Esophagus muscularis mucosa (tissue), 4 donors: ENCODE data around the gene HMGN3. TPM values are rescaled to one million over a fixed set of nuclear protein-coding genes. Genes with fewer than 3 reads are reported as not detected.
"Not testable (repeated sequence)": the region's sequence is repeated elsewhere in the genome, so short reads cannot be mapped to it uniquely, and the experiment has no call there.

Experiments
- DNase-seq: peaks from one replicate; pipeline ENCODE4 v3.0.0-alpha.2; 2017; ENCODE audit errors: extremely low spot score
- H3K27ac ChIP-seq, 4 donors: fragments of 200-600 bp; sonication (generic); replicated peaks in 1 of 4; 1 replicate in 3 of 4; 2 replicates in 1 of 4; pipeline ENCODE4 v1.5.1; 2016 to 2019; ENCODE audit warnings: mild to moderate bottlenecking in 1 of 4
- H3K27me3 ChIP-seq, 4 donors: fragments of 200-600 bp; sonication (generic); one replicate each; pipeline versions ENCODE4 v1.5.1 to v1.6.0; 2016 to 2019
- H3K36me3 ChIP-seq, 4 donors: fragments of 200-600 bp; sonication (generic); one replicate each; pipeline ENCODE4 v1.5.1; 2016 to 2019
- H3K4me1 ChIP-seq, 4 donors: fragments of 200-600 bp; sonication (generic); one replicate each; pipeline ENCODE4 v1.5.1; 2016 to 2019
- H3K4me3 ChIP-seq, 4 donors: fragments of 200-600 bp; sonication (generic); 1 replicate in 2 of 4; 2 replicates in 2 of 4; pipeline ENCODE4 v1.5.1; 2016 to 2019; ENCODE audit warnings: mild to moderate bottlenecking in 4 of 4, moderate library complexity in 1 of 4
- H3K9me3 ChIP-seq, 4 donors: fragments of 200-600 bp; sonication (generic); 1 replicate in 3 of 4; 2 replicates in 1 of 4; pipeline ENCODE4 v1.5.1; 2016 to 2019
- EP300 ChIP-seq: sonication (generic); formaldehyde crosslinking; IDR thresholded peaks from one replicate; pipeline ENCODE4 v1.6.1; 2017; ENCODE audit warnings: antibody characterized with exemption
- POLR2A ChIP-seq: fragments of 450-650 bp; IDR thresholded peaks from one replicate; pipeline ENCODE4 v1.6.1; 2017; ENCODE audit warnings: antibody characterized with exemption, moderate library complexity, mild to moderate bottlenecking, low read depth
- POLR2AphosphoS5 ChIP-seq, 2 donors: sonication (generic); formaldehyde crosslinking; IDR thresholded peaks; one replicate each; pipeline ENCODE4 v1.6.1; 2017; ENCODE audit warnings: antibody characterized with exemption in 2 of 2
- WGBS: methylation state at CpG from one replicate; pipeline ENCODE4 v1.1.5; 2018; 5-methylcytosine and 5-hydroxymethylcytosine counted together
- intact Hi-C: fragments of 100-400 bp; cut with DNase I; formaldehyde crosslinking; loops from one replicate; pipeline ENCODE4 v1.15.1; 2023
- total RNA-seq, 4 donors: library from RNA; depleted of rRNA; stranded (reverse); fragments of >200 nt; gene quantifications; one replicate each; pipeline versions ENCODE4 v1.1.0 to v1.2.1, GENCODE V29; 2016
- TF ChIP-seq, protein P1 (sequence below), 3 experiments: fragments of 200-600 bp in 2 of 3; fragments of 450-650 bp in 1 of 3; sonication (generic) in 2 of 3; IDR thresholded peaks; one replicate each; pipeline ENCODE4 v1.5.1; 2017 to 2019; ENCODE audit warnings: antibody characterized with exemption in 3 of 3, mild to moderate bottlenecking in 2 of 3, moderate library complexity in 1 of 3

The HMGN3 gene
- total RNA-seq, 4 donors from 2014 or later, result 27.6 to 61.0 (median 47.1) TPM

DNA sequence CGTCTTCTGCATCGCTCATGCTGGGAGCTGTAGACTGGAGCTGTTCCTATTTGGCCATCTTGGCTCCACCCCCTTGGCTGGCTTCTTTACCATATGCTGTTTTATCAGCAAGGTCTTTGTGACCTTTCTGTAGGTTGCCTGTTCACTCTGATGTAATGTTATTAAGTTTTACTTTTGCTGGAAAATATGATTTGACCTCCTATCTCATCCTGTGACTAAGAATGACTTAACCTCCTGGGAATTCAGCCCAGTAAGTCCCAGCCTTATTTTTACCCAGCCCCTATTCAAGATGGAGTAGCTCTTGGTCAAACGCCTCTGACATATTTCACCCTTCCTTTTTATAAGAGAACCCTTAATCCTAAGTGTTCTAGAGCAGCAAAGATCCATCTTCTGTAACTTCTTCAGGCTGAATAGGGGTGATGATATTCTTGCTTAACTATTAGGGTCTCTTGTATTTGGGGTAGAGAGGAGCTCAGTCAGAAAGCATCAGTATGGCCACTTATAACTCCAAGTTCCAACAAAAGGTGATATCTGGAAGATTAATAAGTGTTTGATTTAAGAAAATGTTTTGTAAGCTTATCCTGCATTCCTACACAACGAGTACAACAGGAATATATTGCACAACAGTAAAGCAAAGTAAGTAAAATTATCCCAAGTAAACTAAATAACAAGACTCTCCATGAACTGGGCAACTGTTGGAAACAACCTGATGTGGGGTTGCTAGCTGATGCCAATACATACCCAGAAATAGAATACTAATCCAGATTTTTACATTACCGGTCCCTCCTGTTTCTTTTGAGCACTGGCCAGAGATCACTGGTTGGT is 23.1 kb upstream of the HMGN3 start:
- no peak overlapping the region for H3K27ac ChIP-seq
- peaks cover 0 to 3% (median 0%) of the 10 kb centered on the region in 4 donors for H3K9me3 ChIP-seq
- 71% methylated on average over 5 of the region's 5 CpGs for WGBS
- TF ChIP-seq POLR2AphosphoS5 (IDR thresholded peaks at IDR 0.05) (no peak), EP300 (no peak), POLR2A (no peak)
- TF ChIP-seq, protein P1, sequence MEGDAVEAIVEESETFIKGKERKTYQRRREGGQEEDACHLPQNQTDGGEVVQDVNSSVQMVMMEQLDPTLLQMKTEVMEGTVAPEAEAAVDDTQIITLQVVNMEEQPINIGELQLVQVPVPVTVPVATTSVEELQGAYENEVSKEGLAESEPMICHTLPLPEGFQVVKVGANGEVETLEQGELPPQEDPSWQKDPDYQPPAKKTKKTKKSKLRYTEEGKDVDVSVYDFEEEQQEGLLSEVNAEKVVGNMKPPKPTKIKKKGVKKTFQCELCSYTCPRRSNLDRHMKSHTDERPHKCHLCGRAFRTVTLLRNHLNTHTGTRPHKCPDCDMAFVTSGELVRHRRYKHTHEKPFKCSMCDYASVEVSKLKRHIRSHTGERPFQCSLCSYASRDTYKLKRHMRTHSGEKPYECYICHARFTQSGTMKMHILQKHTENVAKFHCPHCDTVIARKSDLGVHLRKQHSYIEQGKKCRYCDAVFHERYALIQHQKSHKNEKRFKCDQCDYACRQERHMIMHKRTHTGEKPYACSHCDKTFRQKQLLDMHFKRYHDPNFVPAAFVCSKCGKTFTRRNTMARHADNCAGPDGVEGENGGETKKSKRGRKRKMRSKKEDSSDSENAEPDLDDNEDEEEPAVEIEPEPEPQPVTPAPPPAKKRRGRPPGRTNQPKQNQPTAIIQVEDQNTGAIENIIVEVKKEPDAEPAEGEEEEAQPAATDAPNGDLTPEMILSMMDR (IDR thresholded peaks at IDR 0.05), result no peak
- no peaks in the 10 kb centered on the region for H3K36me3 ChIP-seq
- no peaks in the 10 kb centered on the region for H3K27me3 ChIP-seq
- intact Hi-C loops, result no loop called here
- no peak for DNase-seq
- H3K4me1 ChIP-seq, result no peaks in the 10 kb centered on the region
- no peak overlapping the region for H3K4me3 ChIP-seq

DNA sequence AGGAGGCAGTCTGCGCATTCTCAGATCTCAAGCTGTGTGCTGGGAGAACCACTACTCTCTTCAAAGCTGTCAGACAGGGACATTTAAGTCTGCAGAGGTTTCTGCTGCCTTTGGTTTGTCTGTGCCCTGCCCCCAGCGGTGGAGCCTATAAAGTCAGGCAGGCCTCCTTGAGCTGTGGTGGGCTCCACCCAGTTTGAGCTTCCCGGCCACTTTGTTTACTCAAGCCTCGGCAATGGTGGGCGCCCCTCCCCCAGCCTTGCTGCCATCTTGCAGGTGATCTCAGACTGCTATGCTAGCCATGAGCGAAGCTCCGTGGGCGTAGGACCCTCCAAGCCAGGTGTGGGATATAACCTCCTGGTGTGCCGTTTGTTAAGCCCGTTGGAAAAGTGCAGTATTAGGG is 22.3 kb upstream of the HMGN3 start:
- H3K4me1 ChIP-seq, H3K36me3 ChIP-seq, DNase-seq, intact Hi-C loops, H3K4me3 ChIP-seq, H3K27me3 ChIP-seq, H3K9me3 ChIP-seq, H3K27ac ChIP-seq: not testable (repeated sequence)
- 90% methylated on average over 7 of the region's 10 CpGs for WGBS

DNA sequence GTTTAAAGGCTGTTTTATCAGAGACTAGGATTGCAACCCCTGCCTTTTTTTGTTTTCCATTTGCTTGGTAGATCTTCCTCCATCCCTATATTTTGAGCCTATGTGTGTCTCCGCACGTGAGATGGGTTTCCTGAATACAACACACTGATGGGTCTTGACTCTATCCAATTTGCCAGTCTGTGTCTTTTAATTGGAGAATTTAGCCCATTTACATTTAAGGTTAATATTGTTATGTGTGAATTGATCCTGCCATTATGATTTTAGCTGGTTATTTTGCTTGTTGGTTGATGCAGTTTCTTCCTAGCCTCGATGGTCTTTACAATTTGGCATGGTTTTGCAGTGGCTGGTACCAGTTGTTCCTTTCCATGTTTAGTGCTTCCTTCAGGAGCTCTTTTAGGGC is 20.6 kb upstream of the HMGN3 start:
- H3K27me3 ChIP-seq, H3K4me3 ChIP-seq, H3K36me3 ChIP-seq, intact Hi-C loops, DNase-seq, H3K4me1 ChIP-seq, H3K27ac ChIP-seq, H3K9me3 ChIP-seq: not testable (repeated sequence)
- WGBS, result 89% methylated on average over 3 of the region's 3 CpGs

DNA sequence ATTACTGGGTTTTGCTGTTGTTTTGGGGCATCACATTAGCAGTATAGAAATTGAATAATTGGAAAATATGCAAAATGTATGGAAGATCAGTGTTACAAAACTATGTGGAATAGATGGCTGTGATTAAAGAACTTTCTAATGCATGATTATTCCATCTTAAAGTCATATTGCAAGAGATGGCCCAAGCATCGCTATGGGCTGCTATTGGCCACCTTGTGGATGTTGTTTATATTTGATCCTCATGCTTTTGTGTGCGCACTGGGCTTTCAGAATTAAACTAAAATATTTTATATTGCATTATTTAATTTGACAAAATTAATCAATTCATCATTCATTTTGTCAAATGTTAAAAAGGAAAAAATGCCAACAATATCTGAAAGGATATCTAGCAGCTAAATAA is 16.1 kb upstream of the HMGN3 start:
- no peak for TF ChIP-seq POLR2A
- TF ChIP-seq, protein P1 (IDR thresholded peaks at IDR 0.05), result no peak
- Histone ChIP-seq H3K27ac (no peak overlapping the region), H3K27me3 (no peaks in the 10 kb centered on the region), H3K36me3 (no peaks in the 10 kb centered on the region), H3K9me3 (no peaks in the 10 kb centered on the region), H3K4me1 (no peaks in the 10 kb centered on the region), H3K4me3 (no peak overlapping the region)
- intact Hi-C loops, result no loop called here
- WGBS, result 85% methylated on average over 2 of the region's 2 CpGs
- no peak for DNase-seq

DNA sequence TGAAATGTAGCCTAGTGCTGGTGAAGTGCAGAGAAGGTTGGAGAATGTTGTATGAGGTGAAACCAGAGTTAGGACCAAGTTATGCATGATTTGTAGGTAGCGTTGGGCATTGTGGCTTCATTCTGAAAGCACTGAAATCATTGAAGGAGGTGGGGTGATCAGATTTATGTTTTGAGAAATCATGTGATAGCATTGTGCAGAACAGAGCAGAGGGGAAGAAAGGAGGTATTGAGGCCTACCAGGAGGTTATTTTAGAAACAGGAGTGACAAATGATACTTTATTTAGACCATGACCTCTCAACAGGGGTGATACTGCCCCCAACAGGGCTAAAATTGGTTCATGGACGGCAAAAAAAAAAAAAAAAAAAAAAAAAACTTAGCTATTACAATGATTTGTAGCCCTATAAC is 15.6 kb upstream of the HMGN3 start:
- Histone ChIP-seq H3K4me1 (no peaks in the 10 kb centered on the region), H3K9me3 (no peaks in the 10 kb centered on the region), H3K4me3 (no peak overlapping the region), H3K27ac (no peak overlapping the region), H3K36me3 (no peaks in the 10 kb centered on the region), H3K27me3 (no peaks in the 10 kb centered on the region)
- no peak for DNase-seq
- intact Hi-C loops, result no loop called here
- TF ChIP-seq, protein P1 (IDR thresholded peaks at IDR 0.05), result no peak
- TF ChIP-seq EP300 (no peak), POLR2AphosphoS5 (IDR thresholded peaks at IDR 0.05) (no peak), POLR2A (no peak)
- WGBS, result 66% methylated on average over 2 of the region's 2 CpGs

DNA sequence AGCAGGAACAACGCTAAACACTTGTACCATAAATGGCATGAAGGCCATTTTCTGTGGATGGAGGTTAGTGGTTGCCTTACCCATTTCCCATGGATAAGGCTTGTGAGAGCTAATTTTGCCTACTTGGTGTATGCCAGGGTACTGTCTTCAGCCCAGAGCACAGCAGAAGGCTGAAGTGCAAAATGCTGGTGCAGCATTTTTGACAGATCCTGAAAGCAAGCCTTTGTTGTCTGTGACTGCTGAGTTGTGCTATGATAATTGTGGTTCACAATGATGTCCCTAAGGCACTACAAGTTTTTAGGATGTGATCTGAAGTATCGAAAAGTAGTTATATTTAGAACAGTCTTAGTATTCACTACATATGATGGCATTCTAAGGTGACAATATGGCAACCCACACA is 14.7 kb upstream of the HMGN3 start:
- no peak for TF ChIP-seq POLR2A
- TF ChIP-seq POLR2AphosphoS5 (IDR thresholded peaks at IDR 0.05), result no peak
- TF ChIP-seq, protein P1 (IDR thresholded peaks at IDR 0.05), result no peak
- TF ChIP-seq EP300, result no peak
- Histone ChIP-seq H3K9me3 (no peaks in the 10 kb centered on the region), H3K4me1 (no peaks in the 10 kb centered on the region), H3K27ac (no peak overlapping the region), H3K4me3 (no peak overlapping the region), H3K27me3 (no peaks in the 10 kb centered on the region), H3K36me3 (no peaks in the 10 kb centered on the region)
- 85% methylated on average over 2 of the region's 2 CpGs for WGBS
- intact Hi-C loops, result no loop called here
- no peak for DNase-seq
